MCF 10A (cell line): Measurements from ENCODE around the gene COL25A1. TPM values are rescaled to one million over a fixed set of nuclear protein-coding genes. Genes with fewer than 3 reads are reported as not detected.

Source experiments
- BruUV-seq: library from RNA; stranded (reverse); fragments of 400-500 nt; replicated peaks from 2 replicates; lab custom pipeline; 2021; lab: Mats Ljungman, UMichigan
- CTCF ChIA-PET: fragments of 300-600 bp; sonication (Branson Sonifier 250); formaldehyde crosslinking; extraction: SDS; loops from one replicate; lab custom pipeline; 2021; ENCODE audit warnings: antibody characterized with exemption, inconsistent platforms; lab: Yijun Ruan, JAX
- POLR2A ChIA-PET: fragments of 300-600, 350-650 bp; sonication (Branson Sonifier 250); formaldehyde crosslinking; extraction: SDS; loops from one replicate; lab custom pipeline; 2020; ENCODE audit warnings: antibody characterized with exemption, inconsistent platforms; lab: Yijun Ruan, JAX
- DNase-seq: peaks from one replicate; pipeline ENCODE4 v3.0.0-alpha.2; 2018; ENCODE audit not compliant: unreplicated experiment
- H3K27ac Mint-ChIP-seq: one replicate; pipeline ENCODE4 v1.8.0; 2022; ENCODE audit warnings: mild to moderate bottlenecking, low read depth, mixed read lengths; ENCODE audit not compliant: unreplicated experiment
- H3K27me3 Mint-ChIP-seq: one replicate; pipeline ENCODE4 v1.8.0; 2022; ENCODE audit warnings: mixed read lengths; ENCODE audit not compliant: insufficient read depth, unreplicated experiment
- H3K36me3 Mint-ChIP-seq: one replicate; pipeline ENCODE4 v1.8.0; 2022; ENCODE audit warnings: mild to moderate bottlenecking, moderate library complexity, mixed read lengths; ENCODE audit not compliant: insufficient read depth, unreplicated experiment
- H3K4me1 Mint-ChIP-seq: one replicate; pipeline ENCODE4 v1.8.0; 2022; ENCODE audit warnings: mixed read lengths; ENCODE audit not compliant: insufficient read depth, unreplicated experiment
- H3K4me3 Mint-ChIP-seq: one replicate; pipeline ENCODE4 v1.8.0; 2022; ENCODE audit warnings: mild to moderate bottlenecking, moderate library complexity, mixed read lengths; ENCODE audit not compliant: unreplicated experiment
- H3K9me3 Mint-ChIP-seq: one replicate; pipeline ENCODE4 v1.8.0; 2022; ENCODE audit warnings: mixed read lengths; ENCODE audit not compliant: unreplicated experiment
- intact Hi-C: fragments of 100-400 bp; cut with micrococcal nuclease; formaldehyde crosslinking; loops from 2 replicates; pipeline ENCODE4 v1.14.1; 2022
- total RNA-seq: library from RNA; stranded (reverse); gene quantifications from 2 replicates; pipeline ENCODE4 v1.2.3, GENCODE V29; 2022
- TF ChIP-seq, protein P1 (sequence below): fragments of 200-600 bp; IDR thresholded peaks from one replicate; pipeline ENCODE4 v1.8.0; 2022; ENCODE audit warnings: antibody characterized with exemption, mild to moderate bottlenecking; ENCODE audit not compliant: unreplicated experiment

Gene COL25A1
- total RNA-seq, 1 experiment from 2014 or later = not detected

DNA sequence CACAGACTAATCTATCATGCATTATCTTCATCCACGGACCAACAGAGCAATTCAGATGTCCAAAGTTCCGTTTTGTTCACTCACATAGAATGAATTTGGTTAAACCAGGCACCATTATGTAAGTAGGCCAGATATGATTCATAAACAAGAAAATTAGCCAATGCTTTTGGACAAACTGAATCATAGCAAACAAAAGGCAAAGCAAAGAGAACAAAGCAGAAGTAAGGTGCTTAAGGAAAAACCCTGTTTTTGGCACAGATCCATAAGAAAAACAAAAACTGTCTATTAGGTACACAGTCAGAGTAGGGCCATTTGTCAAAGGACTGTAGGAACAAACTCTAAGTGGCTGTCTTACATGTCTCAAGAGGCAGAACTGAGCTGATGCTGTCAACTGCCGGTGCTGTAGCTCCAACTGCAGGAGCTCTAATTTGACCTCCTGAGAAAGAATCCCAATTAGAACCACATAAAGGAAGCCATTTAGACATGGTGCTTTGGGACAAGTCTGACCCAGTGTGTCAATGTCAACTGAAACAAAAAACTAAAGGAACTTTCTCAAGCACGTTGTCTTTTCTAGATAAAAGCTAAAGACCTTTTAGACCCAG lies 146.7 kb downstream of the COL25A1 start:
- no TSS peak for BruUV-seq
- intact Hi-C loops = no loop called here
- TF ChIP-seq, protein P1, sequence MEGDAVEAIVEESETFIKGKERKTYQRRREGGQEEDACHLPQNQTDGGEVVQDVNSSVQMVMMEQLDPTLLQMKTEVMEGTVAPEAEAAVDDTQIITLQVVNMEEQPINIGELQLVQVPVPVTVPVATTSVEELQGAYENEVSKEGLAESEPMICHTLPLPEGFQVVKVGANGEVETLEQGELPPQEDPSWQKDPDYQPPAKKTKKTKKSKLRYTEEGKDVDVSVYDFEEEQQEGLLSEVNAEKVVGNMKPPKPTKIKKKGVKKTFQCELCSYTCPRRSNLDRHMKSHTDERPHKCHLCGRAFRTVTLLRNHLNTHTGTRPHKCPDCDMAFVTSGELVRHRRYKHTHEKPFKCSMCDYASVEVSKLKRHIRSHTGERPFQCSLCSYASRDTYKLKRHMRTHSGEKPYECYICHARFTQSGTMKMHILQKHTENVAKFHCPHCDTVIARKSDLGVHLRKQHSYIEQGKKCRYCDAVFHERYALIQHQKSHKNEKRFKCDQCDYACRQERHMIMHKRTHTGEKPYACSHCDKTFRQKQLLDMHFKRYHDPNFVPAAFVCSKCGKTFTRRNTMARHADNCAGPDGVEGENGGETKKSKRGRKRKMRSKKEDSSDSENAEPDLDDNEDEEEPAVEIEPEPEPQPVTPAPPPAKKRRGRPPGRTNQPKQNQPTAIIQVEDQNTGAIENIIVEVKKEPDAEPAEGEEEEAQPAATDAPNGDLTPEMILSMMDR = no peak
- Mint-ChIP-seq H3K27me3 (no peaks in the 10 kb centered on the region), H3K36me3 (no peaks in the 10 kb centered on the region), H3K9me3 (no peaks in the 10 kb centered on the region), H3K27ac (no peak overlapping the region), H3K4me1 (peaks cover 10% of the 10 kb centered on the region), H3K4me3 (no peak overlapping the region)
- CTCF ChIA-PET = interaction anchor here (0.5 to 0.7 kb wide), 2 partner anchors 13 to 143 kb away, joined by 3 to 4 read pairs; no protein-coding TSS in a partner anchor
- POLR2A ChIA-PET = interaction anchor here (1.1 kb wide), 1 partner anchor 15 kb away, joined by 3 read pairs; no protein-coding TSS in a partner anchor
- DNase-seq = peak; percentile 63

DNA sequence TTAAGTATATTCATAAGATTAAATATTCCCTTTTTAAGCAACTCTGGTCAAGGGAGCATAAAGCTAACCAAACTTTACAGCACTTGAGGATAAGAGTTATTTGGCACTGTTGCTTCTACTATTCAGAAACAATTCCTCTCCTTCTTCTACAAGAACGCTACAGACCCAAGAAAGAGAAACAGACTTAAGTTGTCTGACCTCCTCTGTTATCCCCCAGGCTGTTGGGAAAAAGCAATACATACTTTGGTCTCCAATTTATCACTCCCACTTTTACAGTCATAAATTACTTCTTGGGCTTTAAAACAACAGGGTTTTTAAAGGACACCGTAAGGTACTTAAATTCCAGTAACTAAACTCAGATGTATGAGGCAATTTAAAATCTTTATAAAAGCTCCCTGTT lies 147.4 kb downstream of the COL25A1 start:
- H3K27ac Mint-ChIP-seq = no peak overlapping the region
- TF ChIP-seq, protein P1 = no peak
- ChIA-PET CTCF (interaction anchor here (0.6 kb wide), 1 partner anchor 311 kb away, joined by 3 read pairs; no protein-coding TSS in a partner anchor), POLR2A (interaction anchor here (1.3 kb wide), 1 partner anchor 16 kb away, joined by 3 read pairs; no protein-coding TSS in a partner anchor)
- intact Hi-C loops = no loop called here
- peaks cover 10% of the 10 kb centered on the region for H3K4me1 Mint-ChIP-seq
- H3K27me3 Mint-ChIP-seq = no peaks in the 10 kb centered on the region
- H3K9me3 Mint-ChIP-seq = no peaks in the 10 kb centered on the region
- no peaks in the 10 kb centered on the region for H3K36me3 Mint-ChIP-seq
- BruUV-seq = no TSS peak
- DNase-seq = no peak
- no peak overlapping the region for H3K4me3 Mint-ChIP-seq

DNA sequence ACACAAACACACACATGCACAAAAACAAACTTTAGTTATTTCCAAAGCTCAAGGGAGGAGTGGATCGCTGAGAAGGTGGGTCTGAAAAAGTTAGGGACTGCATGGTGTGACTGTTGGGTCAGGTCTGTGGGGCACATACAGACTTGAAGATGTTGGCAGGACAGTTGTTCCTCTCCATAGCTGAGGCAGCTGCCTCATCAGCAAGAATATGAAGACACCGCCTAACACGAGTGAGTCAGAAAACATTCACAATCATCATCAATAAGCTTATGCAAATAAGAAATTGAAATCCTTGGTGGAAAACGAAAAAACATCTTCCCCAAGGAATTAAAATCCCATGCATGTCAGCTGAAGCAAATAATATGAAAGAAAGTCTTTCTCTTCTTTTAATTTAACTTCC lies 148.0 kb downstream of the COL25A1 start:
- intact Hi-C loops = no loop called here
- Mint-ChIP-seq H3K4me1 (peaks cover 10% of the 10 kb centered on the region), H3K4me3 (no peak overlapping the region), H3K27ac (no peak overlapping the region), H3K27me3 (no peaks in the 10 kb centered on the region), H3K36me3 (no peaks in the 10 kb centered on the region), H3K9me3 (no peaks in the 10 kb centered on the region)
- TF ChIP-seq, protein P1 = no peak
- no TSS peak for BruUV-seq
- no peak for DNase-seq
- CTCF ChIA-PET = interaction anchor here (0.6 kb wide), 2 partner anchors 311 to 408 kb away, joined by 3 to 5 read pairs; no protein-coding TSS in a partner anchor
- POLR2A ChIA-PET = interaction anchor here (1.3 kb wide), 1 partner anchor 17 kb away, joined by 3 read pairs; no protein-coding TSS in a partner anchor

DNA sequence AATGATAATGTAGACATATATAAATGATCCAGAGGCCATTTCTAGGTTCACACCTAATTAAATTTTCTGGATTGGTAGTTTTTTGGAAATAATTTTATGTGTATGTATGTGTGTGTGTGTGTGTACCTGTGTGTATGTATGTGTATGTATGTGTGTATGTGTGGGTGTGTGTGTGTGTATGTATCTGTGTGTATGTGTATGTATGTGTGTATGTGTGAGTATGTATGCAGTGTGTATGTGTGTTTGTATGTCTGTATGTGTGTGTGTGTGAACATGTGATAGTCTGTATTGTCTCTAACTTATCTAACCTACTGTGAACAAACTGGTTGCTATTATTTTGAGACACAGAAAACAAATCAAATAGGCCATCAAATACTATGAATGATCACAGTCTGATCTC lies 152.6 kb downstream of the COL25A1 start:
- Mint-ChIP-seq H3K27ac (no peak overlapping the region), H3K9me3 (no peaks in the 10 kb centered on the region), H3K4me3 (no peak overlapping the region), H3K27me3 (no peaks in the 10 kb centered on the region), H3K4me1 (no peaks in the 10 kb centered on the region), H3K36me3 (no peaks in the 10 kb centered on the region)
- intact Hi-C loops = no loop called here
- BruUV-seq = no TSS peak
- no peak for DNase-seq
- CTCF ChIA-PET = no interaction called here
- POLR2A ChIA-PET = no interaction called here
- TF ChIP-seq, protein P1 = no peak
